NCI-H2029 treated with DMSO at 0.1 percent for 48 hours (cell line): ENCODE measurements around the gene XPC.

Source experiments
- DNase-seq: peaks from one replicate; lab custom pipeline; 2025; lab: John Stamatoyannopoulos, UW

Gene XPC

DNA sequence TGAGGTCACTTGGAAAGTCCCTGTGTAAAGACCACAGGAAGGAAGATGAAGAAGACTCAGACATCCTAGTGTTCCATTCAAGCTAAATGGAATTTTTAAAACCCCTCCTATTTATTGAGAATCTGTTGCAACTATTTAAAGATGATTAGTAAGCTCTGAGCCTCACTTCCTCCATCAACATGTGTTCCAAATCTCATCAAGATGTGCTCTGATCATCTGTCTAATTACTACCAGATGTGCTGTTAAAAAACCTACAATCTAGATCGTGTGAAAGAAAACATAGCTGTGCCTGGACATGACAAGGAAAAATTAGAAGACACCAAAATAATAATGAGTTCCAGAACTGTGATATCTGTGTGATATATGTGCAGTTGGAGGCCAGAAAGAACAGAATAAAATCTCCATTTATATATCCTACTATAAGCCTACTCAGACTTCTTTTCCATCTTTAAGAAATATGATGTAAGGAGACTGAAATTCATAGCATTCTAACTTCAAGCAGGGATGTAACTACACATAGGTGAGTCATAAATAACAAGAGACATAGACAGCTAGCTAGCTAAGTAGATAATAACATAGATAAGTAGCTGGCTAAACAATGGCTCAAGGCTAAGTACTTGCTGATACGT lies 7.8 kb downstream of the XPC start:
- DNase-seq, result no peak

GRCh38 chr3:14169871-14170270 lies 8.5 kb downstream of the XPC start:
- DNase-seq, result no peak

DNA sequence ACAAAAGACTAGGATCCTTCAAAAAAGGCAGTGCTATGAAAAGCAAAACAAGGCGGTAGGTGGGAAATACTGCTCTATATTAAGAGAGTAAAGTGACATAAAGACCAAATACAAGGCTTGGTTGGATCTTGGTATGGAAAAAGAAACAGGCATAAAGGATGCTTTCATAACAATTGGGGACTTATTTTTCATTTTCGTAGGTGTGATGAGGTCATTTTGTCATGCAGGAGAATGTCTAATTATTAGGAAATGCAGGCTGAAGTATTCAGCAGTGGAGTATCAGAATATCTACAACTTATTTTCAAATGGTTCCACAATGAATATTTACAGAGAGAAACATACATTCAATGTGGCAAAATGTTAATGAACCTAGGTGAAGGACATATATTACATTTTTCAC lies 9.0 kb downstream of the XPC start:
- DNase-seq, result no peak

GRCh38 chr3:14166877-14167603 lies 11.4 kb downstream of the XPC start:
- DNase-seq, result no peak

DNA sequence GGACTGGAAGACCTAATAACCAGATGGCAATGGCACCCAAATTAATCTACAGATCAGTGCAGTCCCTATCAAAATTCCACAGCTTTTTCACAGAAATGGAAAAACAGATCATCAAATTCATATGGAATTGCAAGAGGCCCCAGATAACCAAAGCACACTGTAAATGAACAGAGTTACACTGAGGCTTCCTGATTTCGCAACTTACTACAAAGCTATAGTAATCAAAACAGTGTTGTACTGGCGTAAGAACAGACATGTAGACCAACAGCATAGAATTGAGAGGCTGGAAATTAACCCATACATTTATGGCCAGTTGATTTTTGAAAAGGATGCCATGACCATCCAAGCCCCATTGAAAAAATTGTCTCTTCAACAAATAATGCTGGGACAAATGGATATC lies 16.2 kb downstream of the XPC start:
- no peak for DNase-seq

GRCh38 chr3:14161282-14161681 lies 17.1 kb downstream of the XPC start:
- DNase-seq, result no peak

GRCh38 chr3:14159426-14159825 lies 19.0 kb downstream of the XPC start:
- no peak for DNase-seq

GRCh38 chr3:14158370-14158769 lies 20.0 kb downstream of the XPC start:
- no peak for DNase-seq

GRCh38 chr3:14157951-14158350 lies 20.4 kb downstream of the XPC start:
- no peak for DNase-seq

DNA sequence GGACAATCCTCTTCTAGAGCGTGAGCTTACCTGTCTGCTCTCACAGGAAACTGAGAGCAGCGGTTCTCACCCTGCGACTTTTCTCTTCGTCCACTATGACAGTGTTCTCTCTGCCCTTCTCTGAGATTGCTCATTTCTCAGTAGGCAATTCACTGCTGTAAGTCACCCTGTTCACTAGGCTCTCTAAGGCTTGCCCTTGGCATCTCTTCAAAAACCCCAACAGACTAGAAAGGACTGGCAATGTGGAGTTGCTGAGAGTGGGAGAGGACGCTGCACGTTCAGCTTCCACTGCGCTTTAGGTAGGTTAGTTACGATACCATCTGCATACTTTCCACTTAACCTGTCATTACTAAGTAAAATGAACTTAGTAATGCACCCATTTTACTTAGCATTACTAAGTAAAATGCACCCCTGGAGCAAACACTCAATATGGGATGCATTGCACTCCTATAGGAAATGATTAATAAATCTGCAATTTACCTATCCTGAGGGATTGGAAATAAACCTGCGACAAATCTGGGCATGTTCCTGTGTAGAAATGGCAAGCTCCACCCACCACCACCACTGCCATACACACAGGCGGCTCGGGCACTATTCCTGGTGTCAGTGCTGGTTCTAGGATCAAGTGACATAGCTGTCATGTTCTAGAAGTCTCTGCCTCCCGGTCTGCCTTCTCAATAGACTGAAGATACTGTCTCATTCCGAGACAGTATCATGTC lies 21.4 kb downstream of the XPC start:
- DNase-seq, result no peak

- no peak for DNase-seq
Observed at GRCh38 chr3:14156201-14156600, 22.2 kb downstream of the XPC start.

DNA sequence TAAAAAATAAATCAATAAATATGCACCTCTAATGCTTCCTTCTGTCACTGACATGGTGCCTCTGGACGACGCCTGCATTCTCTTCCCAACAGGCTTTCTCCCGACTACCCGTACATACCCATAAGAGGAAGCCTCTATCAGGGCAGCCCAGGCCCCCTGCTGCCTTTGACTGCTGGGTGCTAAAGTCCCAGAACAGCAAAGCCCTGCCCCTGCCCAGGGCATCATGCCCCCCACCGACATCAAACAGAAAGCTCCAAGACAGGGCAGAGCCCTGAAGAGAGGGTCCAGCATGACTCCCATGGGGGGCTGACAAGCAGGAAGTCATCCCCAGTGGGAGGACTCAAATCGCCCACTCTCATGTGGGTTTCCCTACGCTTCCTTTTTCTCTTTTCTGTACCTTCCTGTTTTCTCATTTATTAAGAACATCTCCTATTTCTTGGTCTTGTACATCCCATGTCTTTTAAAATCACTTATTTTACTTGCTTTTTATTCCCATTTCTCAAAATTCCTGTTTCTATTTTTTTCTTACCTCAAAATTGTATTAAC lies 23.4 kb downstream of the XPC start:
- DNase-seq, result no peak

- DNase-seq, result no peak
Observed at GRCh38 chr3:14154276-14154675, 24.1 kb downstream of the XPC start.

DNA sequence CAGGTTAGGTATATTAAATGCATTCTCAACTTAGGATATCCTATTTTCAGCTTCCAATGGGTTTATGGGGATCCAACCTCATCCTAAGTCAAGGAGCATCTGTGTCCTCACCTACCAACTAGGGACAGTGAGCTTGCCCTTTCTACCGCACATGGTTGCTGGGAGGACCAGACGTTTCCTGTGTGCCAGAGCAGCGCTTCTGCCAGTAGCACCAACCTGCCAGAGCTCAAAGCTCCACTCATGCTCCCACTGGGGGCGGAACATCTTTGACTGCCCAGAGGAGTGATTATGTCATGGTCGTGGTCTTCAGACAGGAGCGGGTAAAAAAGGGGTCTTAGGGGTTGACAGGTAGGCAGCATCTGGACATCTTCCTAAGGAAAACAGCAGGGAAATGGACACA lies 24.7 kb downstream of the XPC start:
- DNase-seq, result no peak

- no peak for DNase-seq
Observed at GRCh38 chr3:14152963-14153355, 25.4 kb downstream of the XPC start.

GRCh38 chr3:14152233-14152962 lies 26.0 kb downstream of the XPC start:
- no peak for DNase-seq

DNA sequence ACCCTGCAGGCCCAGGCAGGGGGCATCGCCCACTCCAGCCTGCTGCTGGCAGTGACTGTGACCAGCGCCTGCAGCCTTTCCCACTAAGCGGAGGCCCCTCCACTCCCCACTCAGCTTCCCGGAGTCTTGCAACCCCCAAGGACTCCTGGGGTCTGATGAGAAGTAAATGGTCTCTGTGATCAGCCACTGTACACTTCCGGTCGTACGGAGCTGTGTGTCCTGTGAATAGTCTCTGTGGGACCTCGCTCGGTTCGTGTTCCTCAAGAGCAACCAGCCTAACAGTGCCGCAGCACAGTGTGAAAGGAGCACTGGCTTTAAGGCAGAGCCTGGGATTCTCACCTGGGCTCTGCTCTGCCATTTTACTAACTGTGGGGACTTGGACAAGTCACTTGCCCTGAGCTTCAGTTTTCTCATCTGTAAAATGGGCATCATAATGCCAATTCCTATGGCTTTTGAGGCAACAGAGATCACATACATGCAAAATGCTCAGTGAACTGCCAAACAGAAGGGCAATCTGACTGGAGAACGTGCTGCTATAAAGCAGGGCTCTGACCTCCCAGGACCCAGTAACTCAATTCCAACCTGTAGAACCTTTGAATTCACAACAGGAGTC lies 26.8 kb downstream of the XPC start:
- DNase-seq, result no peak

DNA sequence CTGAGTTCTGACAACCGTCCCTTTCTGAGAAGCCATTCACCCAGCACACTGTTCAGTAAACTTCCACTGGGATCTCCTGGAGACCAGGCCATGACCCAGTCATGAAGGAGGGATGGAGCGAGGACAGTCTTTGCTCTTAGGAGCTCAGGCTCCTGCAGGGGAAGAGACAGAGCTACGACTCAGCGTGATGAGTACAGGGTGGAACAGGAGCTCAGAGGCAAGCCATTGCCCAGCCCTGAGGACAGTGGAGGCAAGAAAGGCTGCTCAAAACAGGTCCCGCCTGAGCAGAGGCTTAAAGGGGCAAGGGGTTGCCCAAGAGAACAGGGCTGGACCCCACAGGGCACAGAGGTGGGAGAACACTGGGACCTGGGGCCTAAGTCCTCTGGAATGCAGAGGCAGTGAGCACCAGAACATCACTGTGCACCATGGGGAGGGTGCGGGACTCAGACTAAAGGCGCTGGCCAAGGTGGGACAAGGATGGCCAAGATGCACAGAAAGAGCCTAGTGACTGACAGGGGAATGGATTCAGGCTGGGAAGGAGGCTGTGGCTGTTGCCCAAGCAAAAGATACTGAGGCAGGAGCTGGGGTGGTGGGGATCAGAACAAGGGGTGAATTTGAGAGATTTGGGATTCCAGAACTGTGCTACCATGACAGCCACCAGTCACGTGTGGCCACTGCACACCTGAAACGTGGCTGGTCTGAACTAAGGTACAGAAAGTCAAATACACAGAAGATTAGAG lies 27.7 kb downstream of the XPC start:
- DNase-seq, result no peak

- no peak for DNase-seq
Observed at GRCh38 chr3:14150078-14150477, 28.3 kb downstream of the XPC start.

- DNase-seq, result no peak
Observed at GRCh38 chr3:14148041-14148985, 30.1 kb downstream of the XPC start.
